Measurements from ENCODE around the gene TNNT3.

The TNNT3 gene

GRCh38 chr11:1924181-1924580, 4.7 kb downstream of the TNNT3 start:
- DNase-seq: no peak

GRCh38 chr11:1924646-1925372, 5.3 kb downstream of the TNNT3 start:
- DNase-seq: no peak

GRCh38 chr11:1925373-1926155, 6.1 kb downstream of the TNNT3 start:
- DNase-seq: no peak

GRCh38 chr11:1926156-1927025, 6.9 kb downstream of the TNNT3 start:
- DNase-seq: no peak

- DNase-seq: no peak
Measured at GRCh38 chr11:1927026-1927847, 7.7 kb downstream of the TNNT3 start.

GRCh38 chr11:1927848-1928469, 8.5 kb downstream of the TNNT3 start:
- no peak for DNase-seq

DNA sequence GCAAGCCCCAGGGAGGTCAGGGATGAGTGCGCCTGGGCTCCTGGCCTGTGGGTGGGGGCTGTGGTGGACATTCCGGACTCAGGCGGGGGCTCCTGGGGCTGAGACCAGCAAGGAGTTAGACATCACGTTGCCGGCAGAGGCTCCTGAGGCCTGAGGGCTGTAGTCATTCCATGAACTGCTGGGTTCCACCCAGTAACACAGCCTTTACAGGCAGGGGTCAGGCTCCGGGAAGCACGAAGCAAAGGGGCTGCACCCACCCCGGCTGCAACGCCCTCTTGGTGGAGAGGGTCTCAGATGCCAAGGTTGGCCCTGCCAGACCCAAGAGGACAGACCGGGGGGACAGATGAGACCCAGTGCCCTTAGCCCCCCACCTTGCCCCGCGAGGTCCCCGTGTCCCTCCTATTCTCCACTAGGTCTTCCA, 9.0 kb downstream of the TNNT3 start:
- no peak for DNase-seq

DNA sequence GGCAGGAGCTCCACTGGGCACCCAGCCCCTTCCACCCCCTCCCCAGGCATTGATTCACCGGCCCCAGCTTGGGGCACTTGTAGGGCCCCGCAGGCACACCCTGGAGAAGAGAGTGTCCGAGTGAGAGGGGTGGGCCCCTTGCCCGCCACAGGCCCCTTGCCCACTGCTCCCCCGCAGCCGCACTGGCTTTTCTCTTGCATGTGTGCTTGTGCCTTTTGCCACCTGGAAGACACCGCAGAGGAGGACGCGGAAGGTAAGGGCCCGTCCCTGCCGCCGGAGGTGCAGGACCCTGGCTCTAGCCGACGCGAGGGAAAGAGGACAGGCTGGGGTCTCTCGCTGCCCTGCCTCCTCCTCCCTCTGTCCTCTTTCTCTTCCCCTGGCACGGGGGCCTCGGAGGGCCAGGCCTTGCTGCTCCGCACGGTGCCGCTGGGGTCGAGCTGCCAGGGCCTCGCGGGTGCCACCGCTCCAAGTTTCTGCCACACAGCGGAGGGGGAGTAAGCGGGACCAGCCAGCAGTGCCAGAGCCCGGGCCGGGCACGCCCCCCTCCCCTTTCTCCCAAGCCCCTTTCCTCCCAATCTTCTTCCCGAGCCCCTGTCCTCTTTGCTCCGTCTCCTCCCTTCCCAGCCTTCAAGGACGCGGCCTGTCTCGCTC, 9.5 kb downstream of the TNNT3 start:
- DNase-seq: no peak

GRCh38 chr11:1929621-1930461, 10.3 kb downstream of the TNNT3 start:
- DNase-seq: no peak

DNA sequence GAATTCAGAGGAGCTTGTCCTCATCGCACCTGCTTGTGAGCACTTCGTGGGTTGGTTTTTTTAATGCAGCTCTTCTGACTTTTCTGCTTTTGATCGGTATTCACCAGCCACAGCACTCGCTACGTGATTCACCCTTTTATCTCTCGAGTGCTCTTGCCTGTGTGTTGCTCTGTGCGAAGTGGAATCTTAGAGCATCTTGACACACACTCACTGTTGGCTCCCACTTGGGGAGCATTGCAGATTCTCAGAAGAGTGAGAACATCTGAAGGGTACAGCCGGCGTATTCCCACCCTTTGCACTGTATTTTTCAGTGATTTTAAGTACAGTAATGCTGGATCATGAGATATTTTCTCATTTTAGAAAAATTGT, 10.9 kb downstream of the TNNT3 start:
- peak; percentile 69 for DNase-seq

GRCh38 chr11:1931341-1932104, 12.0 kb downstream of the TNNT3 start:
- peak; percentile 45 for DNase-seq

- peak; percentile 68 for DNase-seq
Measured at GRCh38 chr11:1932105-1932480, 12.6 kb downstream of the TNNT3 start.

GRCh38 chr11:1932681-1933080, 13.2 kb downstream of the TNNT3 start:
- DNase-seq: no peak

GRCh38 chr11:1933416-1934334, 14.2 kb downstream of the TNNT3 start:
- DNase-seq: no peak

GRCh38 chr11:1934335-1935155, 15.0 kb downstream of the TNNT3 start:
- no peak for DNase-seq

DNA sequence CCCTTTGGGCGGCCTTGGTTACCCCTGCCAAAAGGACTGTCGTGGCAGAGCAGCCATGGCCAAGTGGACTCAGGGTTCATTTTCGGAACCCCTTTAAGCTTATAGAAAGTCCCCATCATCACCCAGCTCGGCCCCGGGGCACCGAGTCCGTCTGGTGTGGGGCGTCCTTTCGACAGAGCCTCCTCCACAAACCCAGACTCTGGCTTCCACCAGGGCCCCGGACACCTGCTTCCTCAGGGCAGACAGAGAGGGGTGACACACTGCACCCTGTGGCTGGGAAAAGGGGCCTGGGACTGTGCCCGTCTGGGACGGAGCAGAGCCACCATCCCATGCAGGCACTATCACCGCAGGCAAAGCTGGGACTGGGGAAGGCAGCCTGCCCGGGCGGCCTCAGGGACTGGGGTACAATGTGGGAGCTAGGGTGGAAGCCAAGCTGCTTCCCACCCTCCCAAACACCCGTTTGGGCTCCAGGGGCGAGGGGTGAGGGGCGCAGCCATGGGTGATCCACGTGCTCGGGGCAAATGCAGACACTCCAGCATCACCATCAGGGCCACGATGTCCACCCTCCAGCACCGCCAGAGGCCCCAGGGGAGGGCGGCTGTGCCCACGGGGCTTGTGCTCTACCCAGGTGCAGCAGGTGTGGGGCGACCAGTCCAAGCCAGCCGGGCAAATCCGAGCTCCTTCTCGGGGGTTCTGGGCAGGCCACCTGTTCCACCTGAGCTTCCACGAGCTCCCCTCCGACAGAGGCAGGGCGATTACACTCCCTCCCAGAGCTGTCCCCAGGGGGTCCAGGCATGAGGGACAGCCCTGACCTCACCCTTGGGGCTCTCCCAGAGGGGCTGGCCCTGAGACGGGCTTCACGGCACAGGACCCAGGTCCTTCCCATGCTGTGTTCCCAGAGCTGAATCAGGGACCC, 15.9 kb downstream of the TNNT3 start:
- no peak for DNase-seq
